Measurements from ENCODE around the gene KLHL35. TPM values are rescaled to one million over a fixed set of nuclear protein-coding genes. Genes with fewer than 3 reads are reported as not detected.

KLHL35 gene
- total RNA-seq, 1 donor from 2014 or later, result 0.55 TPM

GRCh38 chr11:75479597-75480145, 46.7 kb upstream of the KLHL35 start:
- Mint-ChIP-seq H3K27me3 (no peaks in the 10 kb centered on the region), H3K9me3 (ENCODE audit: low read depth) (no peaks in the 10 kb centered on the region), H3K27ac (no peak overlapping the region), H3K4me1 (ENCODE audit: low read depth) (peaks cover 4% of the 10 kb centered on the region), H3K4me3 (ENCODE audit: low read depth) (no peak overlapping the region), H3K36me3 (ENCODE audit: insufficient read depth) (no peaks in the 10 kb centered on the region)
- no peak for TF ChIP-seq CTCF (IDR thresholded peaks at IDR 0.05; ENCODE audit: unreplicated experiment)
- no peak for DNase-seq (ENCODE audit: low spot score, unreplicated experiment)

- Mint-ChIP-seq H3K4me3 (ENCODE audit: low read depth) (no peak overlapping the region), H3K27me3 (no peaks in the 10 kb centered on the region), H3K27ac (no peak overlapping the region), H3K4me1 (ENCODE audit: low read depth) (peaks cover 4% of the 10 kb centered on the region), H3K36me3 (ENCODE audit: insufficient read depth) (no peaks in the 10 kb centered on the region), H3K9me3 (ENCODE audit: low read depth) (no peaks in the 10 kb centered on the region)
- TF ChIP-seq CTCF (IDR thresholded peaks at IDR 0.05; ENCODE audit: unreplicated experiment), result no peak
- DNase-seq (ENCODE audit: low spot score, unreplicated experiment), result no peak
Measured at GRCh38 chr11:75478783-75479596, 46.0 kb upstream of the KLHL35 start.

GRCh38 chr11:75477614-75477935, 44.6 kb upstream of the KLHL35 start:
- H3K36me3 Mint-ChIP-seq (ENCODE audit: insufficient read depth), result no peaks in the 10 kb centered on the region
- H3K9me3 Mint-ChIP-seq (ENCODE audit: low read depth), result no peaks in the 10 kb centered on the region
- H3K27me3 Mint-ChIP-seq, result no peaks in the 10 kb centered on the region
- H3K4me3 Mint-ChIP-seq (ENCODE audit: low read depth), result no peak overlapping the region
- no peak for DNase-seq (ENCODE audit: low spot score, unreplicated experiment)
- no peak for TF ChIP-seq CTCF (IDR thresholded peaks at IDR 0.05; ENCODE audit: unreplicated experiment)
- H3K27ac Mint-ChIP-seq, result no peak overlapping the region
- H3K4me1 Mint-ChIP-seq (ENCODE audit: low read depth), result peaks cover 4% of the 10 kb centered on the region

- H3K4me3 Mint-ChIP-seq (ENCODE audit: low read depth), result no peak overlapping the region
- no peak overlapping the region for H3K27ac Mint-ChIP-seq
Measured at GRCh38 chr11:75476739-75477613, 44.0 kb upstream of the KLHL35 start.

More at GRCh38 chr11:75476739-75477613, 44.0 kb upstream of the KLHL35 start:
- Mint-ChIP-seq H3K27me3 (no peaks in the 10 kb centered on the region), H3K9me3 (ENCODE audit: low read depth) (no peaks in the 10 kb centered on the region), H3K36me3 (ENCODE audit: insufficient read depth) (no peaks in the 10 kb centered on the region), H3K4me1 (ENCODE audit: low read depth) (peaks cover 4% of the 10 kb centered on the region)
- DNase-seq (ENCODE audit: low spot score, unreplicated experiment), result no peak
- no peak for TF ChIP-seq CTCF (IDR thresholded peaks at IDR 0.05; ENCODE audit: unreplicated experiment)

Measured in progenitor cell of endocrine pancreas (in vitro differentiated cells).